Measurements from ENCODE around the gene NACC2. TPM values are rescaled to one million over a fixed set of nuclear protein-coding genes. Genes with fewer than 3 reads are reported as not detected.
A peak's percentile ranks its signal among the peaks of the same experiment; 100 is the strongest.
"Not testable (repeated sequence)": the region's sequence is repeated elsewhere in the genome, so short reads cannot be mapped to it uniquely, and the experiment has no call there.

Gene NACC2
- total RNA-seq, 1 donor from 2014 or later = 4.5 TPM

DNA sequence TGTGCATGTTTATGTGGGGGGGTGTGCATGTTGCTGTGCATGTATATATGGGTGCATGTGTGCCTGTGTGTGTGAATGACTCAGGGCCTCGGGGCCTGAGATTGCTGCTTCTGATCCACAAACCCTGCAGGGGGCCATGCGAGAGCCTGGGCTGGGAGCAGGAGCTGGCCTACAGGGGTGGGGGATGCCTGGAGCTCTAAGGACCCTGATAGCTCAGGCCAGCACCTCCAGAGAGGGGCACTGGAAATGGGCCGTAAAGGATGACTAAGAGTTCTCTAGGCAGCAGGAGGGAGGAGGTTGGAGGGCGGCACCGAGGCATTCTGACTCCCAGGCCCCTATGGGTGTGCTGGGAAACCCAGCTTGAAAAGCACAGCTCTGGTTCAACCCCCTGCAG is 127.0 kb downstream of the NACC2 start:
- Histone ChIP-seq H4K20me1 (ENCODE audit: low read depth) (peaks cover 11% of the 10 kb centered on the region), H3K27me3 (peaks cover 8% of the 10 kb centered on the region), H3K27ac (no peak overlapping the region), H3K4me1 (no peaks in the 10 kb centered on the region), H3K9me3 (ENCODE audit: low read depth) (no peaks in the 10 kb centered on the region), H3K4me3 (no peak overlapping the region), H3F3A (ENCODE audit: low read depth) (peaks cover 12% of the 10 kb centered on the region), H3K9ac (no peak overlapping the region), H2AFZ (replicated peaks) (no peak overlapping the region), H3K79me2 (ENCODE audit: low read depth) (no peaks in the 10 kb centered on the region), H3K4me2 (no peak overlapping the region), H3K36me3 (no peaks in the 10 kb centered on the region)
- no peak for DNase-seq (ENCODE audit: low spot score)
- no peak overlapping the region for H3K27ac Mint-ChIP-seq
- no peaks in the 10 kb centered on the region for H3K36me3 Mint-ChIP-seq
- H3K27me3 Mint-ChIP-seq (ENCODE audit: insufficient read depth, low read depth) = peaks cover 23% of the 10 kb centered on the region
- peak overlapping the region; percentile 52 for H3K4me3 Mint-ChIP-seq
- no peaks in the 10 kb centered on the region for H3K9me3 Mint-ChIP-seq
- TF ChIP-seq EZH2phosphoT487 (IDR thresholded peaks at IDR 0.05) = no peak
- TF ChIP-seq, protein P1, sequence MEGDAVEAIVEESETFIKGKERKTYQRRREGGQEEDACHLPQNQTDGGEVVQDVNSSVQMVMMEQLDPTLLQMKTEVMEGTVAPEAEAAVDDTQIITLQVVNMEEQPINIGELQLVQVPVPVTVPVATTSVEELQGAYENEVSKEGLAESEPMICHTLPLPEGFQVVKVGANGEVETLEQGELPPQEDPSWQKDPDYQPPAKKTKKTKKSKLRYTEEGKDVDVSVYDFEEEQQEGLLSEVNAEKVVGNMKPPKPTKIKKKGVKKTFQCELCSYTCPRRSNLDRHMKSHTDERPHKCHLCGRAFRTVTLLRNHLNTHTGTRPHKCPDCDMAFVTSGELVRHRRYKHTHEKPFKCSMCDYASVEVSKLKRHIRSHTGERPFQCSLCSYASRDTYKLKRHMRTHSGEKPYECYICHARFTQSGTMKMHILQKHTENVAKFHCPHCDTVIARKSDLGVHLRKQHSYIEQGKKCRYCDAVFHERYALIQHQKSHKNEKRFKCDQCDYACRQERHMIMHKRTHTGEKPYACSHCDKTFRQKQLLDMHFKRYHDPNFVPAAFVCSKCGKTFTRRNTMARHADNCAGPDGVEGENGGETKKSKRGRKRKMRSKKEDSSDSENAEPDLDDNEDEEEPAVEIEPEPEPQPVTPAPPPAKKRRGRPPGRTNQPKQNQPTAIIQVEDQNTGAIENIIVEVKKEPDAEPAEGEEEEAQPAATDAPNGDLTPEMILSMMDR (IDR thresholded peaks at IDR 0.05) = no peak
- TF ChIP-seq EZH2 (IDR thresholded peaks at IDR 0.05) = no peak
- H3K4me1 Mint-ChIP-seq = peaks cover 11% of the 10 kb centered on the region

DNA sequence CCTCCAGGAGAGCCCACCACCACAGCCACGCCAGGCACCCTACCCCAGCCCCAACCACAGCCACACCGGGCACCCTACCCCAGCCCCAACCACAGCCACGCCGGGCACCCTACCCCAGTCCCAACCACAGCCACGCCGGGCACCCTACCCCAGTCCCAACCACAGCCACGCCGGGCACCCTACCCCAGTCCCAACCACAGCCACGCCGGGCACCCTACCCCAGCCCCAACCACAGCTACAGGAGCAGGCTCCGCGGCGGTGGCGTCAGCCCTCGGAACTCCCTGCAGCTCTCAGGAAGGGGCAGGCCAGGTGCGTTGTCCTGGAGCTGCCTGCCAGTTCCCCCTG is 128.2 kb downstream of the NACC2 start:
- H3K36me3 Mint-ChIP-seq; H3K27ac Mint-ChIP-seq; H3K4me1 ChIP-seq; DNase-seq (ENCODE audit: low spot score); H3K36me3 ChIP-seq; H3K9ac ChIP-seq; H3K4me2 ChIP-seq; H3K9me3 Mint-ChIP-seq; H3K79me2 ChIP-seq (ENCODE audit: low read depth); H3K9me3 ChIP-seq (ENCODE audit: low read depth); H2AFZ ChIP-seq (replicated peaks); H4K20me1 ChIP-seq (ENCODE audit: low read depth); H3K4me3 ChIP-seq; H3K27ac ChIP-seq; H3K4me3 Mint-ChIP-seq: not testable (repeated sequence)
- H3F3A ChIP-seq (ENCODE audit: low read depth) = peaks cover 12% of the 10 kb centered on the region
- peaks cover 24% of the 10 kb centered on the region for H3K27me3 Mint-ChIP-seq (ENCODE audit: insufficient read depth, low read depth)
- H3K4me1 Mint-ChIP-seq = peaks cover 16% of the 10 kb centered on the region
- peaks cover 11% of the 10 kb centered on the region for H3K27me3 ChIP-seq

DNA sequence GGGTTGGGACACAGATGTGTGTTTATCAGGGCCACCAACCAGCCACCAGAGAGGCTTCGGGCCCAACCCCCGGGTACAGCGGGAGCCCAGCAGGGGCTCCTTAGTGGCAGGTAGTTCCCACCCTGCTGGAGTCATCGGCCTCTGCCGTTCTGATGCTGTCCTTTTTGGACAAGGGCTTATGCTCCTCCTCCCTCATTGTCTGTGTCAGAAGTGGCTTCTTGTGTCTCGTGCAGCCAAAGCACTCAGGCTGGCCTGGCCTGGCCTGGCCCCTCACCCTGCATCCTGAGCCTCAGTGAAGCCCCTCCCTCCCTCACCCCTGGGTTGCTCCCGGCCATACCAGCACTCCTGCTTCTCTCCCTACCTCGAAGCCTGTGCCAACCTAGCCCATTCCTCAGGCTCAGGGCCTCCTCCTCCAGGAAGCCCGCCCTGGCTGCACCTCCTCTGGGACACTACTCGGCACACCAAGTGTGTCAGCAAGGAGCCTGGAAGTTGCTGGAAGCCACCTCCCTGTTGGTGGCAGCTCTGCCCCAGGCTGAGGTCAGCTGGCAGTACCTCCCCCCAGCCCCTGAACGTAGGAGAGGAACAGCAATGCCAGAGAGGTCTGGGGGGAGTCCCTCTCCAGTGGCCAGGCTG is 129.8 kb downstream of the NACC2 start:
- H3K27me3 ChIP-seq = peaks cover 11% of the 10 kb centered on the region
- peaks cover 5% of the 10 kb centered on the region for H3K79me2 ChIP-seq (ENCODE audit: low read depth)
- H4K20me1 ChIP-seq (ENCODE audit: low read depth) = peaks cover 7% of the 10 kb centered on the region
- peak; percentile 59 for DNase-seq (ENCODE audit: low spot score)
- H3K27me3 Mint-ChIP-seq (ENCODE audit: insufficient read depth, low read depth) = peaks cover 21% of the 10 kb centered on the region
- no peaks in the 10 kb centered on the region for H3K4me1 ChIP-seq
- peaks cover 19% of the 10 kb centered on the region for H3F3A ChIP-seq (ENCODE audit: low read depth)
- H3K27ac ChIP-seq = no peak overlapping the region
- no peak overlapping the region for H3K27ac Mint-ChIP-seq
- no peaks in the 10 kb centered on the region for H3K9me3 ChIP-seq (ENCODE audit: low read depth)
- H3K9me3 Mint-ChIP-seq = no peaks in the 10 kb centered on the region
- no peak overlapping the region for H3K9ac ChIP-seq
- H3K4me1 Mint-ChIP-seq = peaks cover 22% of the 10 kb centered on the region
- no peaks in the 10 kb centered on the region for H3K36me3 ChIP-seq
- H3K4me2 ChIP-seq = no peak overlapping the region
- H3K36me3 Mint-ChIP-seq = no peaks in the 10 kb centered on the region
- no peak overlapping the region for H3K4me3 ChIP-seq
- no peak overlapping the region for H2AFZ ChIP-seq (replicated peaks)
- TF ChIP-seq EZH2 (IDR thresholded peaks at IDR 0.05) = no peak
- no peak for TF ChIP-seq EZH2phosphoT487 (IDR thresholded peaks at IDR 0.05)
- H3K4me3 Mint-ChIP-seq = no peak overlapping the region

DNA sequence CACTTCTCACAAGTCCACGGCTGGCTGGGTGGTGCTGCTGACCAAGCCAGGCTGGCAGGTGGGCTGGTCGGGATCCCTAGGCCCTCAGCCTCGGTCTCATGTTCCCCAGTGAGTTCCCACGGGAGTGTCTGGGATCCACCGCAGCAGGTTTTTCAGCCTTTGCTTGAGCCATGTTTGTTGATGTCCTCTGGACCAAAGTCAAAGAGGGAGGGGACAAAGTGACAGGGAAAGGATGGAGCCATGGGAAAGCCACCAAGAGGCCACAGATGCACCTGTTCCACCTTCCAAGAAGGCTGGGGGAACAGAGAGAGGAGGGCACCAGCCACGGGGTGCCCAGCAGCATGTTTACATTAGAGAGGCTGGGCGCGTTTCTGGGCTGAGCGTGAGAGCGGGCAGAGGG is 131.2 kb downstream of the NACC2 start:
- Histone ChIP-seq H3K4me3 (no peak overlapping the region), H3K27ac (no peak overlapping the region), H2AFZ (replicated peaks) (no peak overlapping the region), H3K9ac (no peak overlapping the region), H3K4me2 (no peak overlapping the region), H3F3A (ENCODE audit: low read depth) (peaks cover 21% of the 10 kb centered on the region), H4K20me1 (ENCODE audit: low read depth) (peaks cover 16% of the 10 kb centered on the region), H3K4me1 (no peaks in the 10 kb centered on the region), H3K79me2 (ENCODE audit: low read depth) (peaks cover 18% of the 10 kb centered on the region), H3K36me3 (no peaks in the 10 kb centered on the region), H3K27me3 (peaks cover 11% of the 10 kb centered on the region), H3K9me3 (ENCODE audit: low read depth) (no peaks in the 10 kb centered on the region)
- no peak for TF ChIP-seq EZH2 (IDR thresholded peaks at IDR 0.05)
- no peak for TF ChIP-seq EZH2phosphoT487 (IDR thresholded peaks at IDR 0.05)
- DNase-seq (ENCODE audit: low spot score) = no peak
- peaks cover 20% of the 10 kb centered on the region for H3K27me3 Mint-ChIP-seq (ENCODE audit: insufficient read depth, low read depth)
- peaks cover 31% of the 10 kb centered on the region for H3K4me1 Mint-ChIP-seq
- H3K36me3 Mint-ChIP-seq = no peaks in the 10 kb centered on the region
- no peaks in the 10 kb centered on the region for H3K9me3 Mint-ChIP-seq
- no peak overlapping the region for H3K4me3 Mint-ChIP-seq
- H3K27ac Mint-ChIP-seq = no peak overlapping the region

- H4K20me1 ChIP-seq (ENCODE audit: low read depth) = peaks cover 21% of the 10 kb centered on the region
- peaks cover 17% of the 10 kb centered on the region for H3F3A ChIP-seq (ENCODE audit: low read depth)
- H3K79me2 ChIP-seq (ENCODE audit: low read depth) = peaks cover 24% of the 10 kb centered on the region
- no peak for DNase-seq (ENCODE audit: low spot score)
- no peaks in the 10 kb centered on the region for H3K36me3 Mint-ChIP-seq
- peaks cover 16% of the 10 kb centered on the region for H3K27me3 Mint-ChIP-seq (ENCODE audit: insufficient read depth, low read depth)
- H3K9me3 Mint-ChIP-seq = no peaks in the 10 kb centered on the region
- no peak overlapping the region for H3K9ac ChIP-seq
- TF ChIP-seq, protein P1 (IDR thresholded peaks at IDR 0.05) = no peak
- no peak for TF ChIP-seq EZH2phosphoT487 (IDR thresholded peaks at IDR 0.05)
- no peak for TF ChIP-seq EZH2 (IDR thresholded peaks at IDR 0.05)
- H3K4me1 Mint-ChIP-seq = peaks cover 34% of the 10 kb centered on the region
- H3K4me3 ChIP-seq = no peak overlapping the region
- H3K4me3 Mint-ChIP-seq = peak overlapping the region; percentile 54
- H3K36me3 ChIP-seq = no peaks in the 10 kb centered on the region
- no peak overlapping the region for H2AFZ ChIP-seq (replicated peaks)
- H3K4me2 ChIP-seq = no peak overlapping the region
- H3K9me3 ChIP-seq (ENCODE audit: low read depth) = no peaks in the 10 kb centered on the region
- H3K27me3 ChIP-seq = peaks cover 11% of the 10 kb centered on the region
- no peak overlapping the region for H3K27ac ChIP-seq
- H3K27ac Mint-ChIP-seq = no peak overlapping the region
- H3K4me1 ChIP-seq = no peaks in the 10 kb centered on the region
Measured at GRCh38 chr9:135963338-135963737, 131.8 kb downstream of the NACC2 start.

Measured in neural progenitor cell (in vitro differentiated cells).